Measurements from ENCODE around the gene TXNDC16.
A peak's percentile ranks its signal among the peaks of the same experiment; 100 is the strongest.

Gene TXNDC16

GRCh38 chr14:52514046-52514811, 38.1 kb downstream of the TXNDC16 start (continued):
- no peak for TF ChIP-seq REPIN1 (tag by site-specific recombination; IDR thresholded peaks at IDR 0.05; ENCODE audit: low read depth)
- no peak for TF ChIP-seq ZNF133 (tag by site-specific recombination; IDR thresholded peaks at IDR 0.05)
- TF ChIP-seq RBAK (tag by site-specific recombination; IDR thresholded peaks at IDR 0.05), result no peak
- no peak for TF ChIP-seq ZNF513 (tag by site-specific recombination; IDR thresholded peaks at IDR 0.05)
- peak; percentile 31; the same call in 1 of the 2 replicates for TF ChIP-seq ZIC2 (tag by site-specific recombination; IDR thresholded peaks at IDR 0.05)
- no peak for TF ChIP-seq ZNF654 (tag by site-specific recombination; IDR thresholded peaks at IDR 0.05; ENCODE audit: low read depth)
- TF ChIP-seq ZBTB49 (tag by site-specific recombination; IDR thresholded peaks at IDR 0.05; ENCODE audit: low read depth), result no peak

- Histone ChIP-seq H3K9me3 (ENCODE audit: control insufficient read depth, insufficient read depth, low read depth, low read length) (no peaks in the 10 kb centered on the region), H3K27ac (ENCODE audit: extremely low read depth, low read depth, low read length) (no peak overlapping the region), H3K36me3 (ENCODE audit: control insufficient read depth in 2 of 2, insufficient read depth in 1 of 2, low read length in 2 of 2) (peaks cover 8 to 13% of the 10 kb centered on the region in 2 experiments; a peak in 2 of 3 replicates), H3K4me3 (ENCODE audit: low read depth, low read length) (no peak overlapping the region), H3K4me1 (ENCODE audit: control insufficient read depth, insufficient read depth, low read length) (peaks cover 11% of the 10 kb centered on the region; the same call in 1 of the 2 replicates)
- ChIA-PET CTCF (no interaction called here), POLR2A (no interaction called here)
- TF ChIP-seq AEBP2 (tag by site-specific recombination; IDR thresholded peaks at IDR 0.05; ENCODE audit: borderline replicate concordance), result no peak
- TF ChIP-seq ZBTB21 (tag by site-specific recombination; IDR thresholded peaks at IDR 0.05), result no peak
- no peak for TF ChIP-seq ZNF148 (tag by site-specific recombination; IDR thresholded peaks at IDR 0.05; ENCODE audit: borderline replicate concordance)
- TF ChIP-seq ZNF626 (tag by site-specific recombination; IDR thresholded peaks at IDR 0.05), result no peak
- no peak for TF ChIP-seq ZBTB8A (tag by site-specific recombination; IDR thresholded peaks at IDR 0.05)
- no peak for TF ChIP-seq ZNF677 (tag by site-specific recombination; IDR thresholded peaks at IDR 0.05)
- TF ChIP-seq ZNF426 (tag by site-specific recombination; IDR thresholded peaks at IDR 0.05), result no peak
- TF ChIP-seq ZSCAN30 (tag by site-specific recombination; IDR thresholded peaks at IDR 0.05), result no peak
- no peak for TF ChIP-seq ZNF785 (tag by site-specific recombination; IDR thresholded peaks at IDR 0.05)
- no peak for TF ChIP-seq ZNF548 (tag by site-specific recombination; IDR thresholded peaks at IDR 0.05)
- no peak for TF ChIP-seq ZNF202 (tag by site-specific recombination; IDR thresholded peaks at IDR 0.05; ENCODE audit: borderline replicate concordance)
- TF ChIP-seq ZNF302 (tag by site-specific recombination; IDR thresholded peaks at IDR 0.05; ENCODE audit: low read depth), result no peak
Measured at GRCh38 chr14:52513249-52513648, 39.1 kb downstream of the TXNDC16 start.

Measured in HEK293 (cell line).